ACHN (cell line): ENCODE data around the gene N4BP2L2.

Experiments
- DNase-seq: peaks from one replicate; pipeline ENCODE4 v3.0.0-alpha.2; 2015
- in situ Hi-C: cut with HindIII; loops from 2 replicates; pipeline ENCODE4 v1.10.0; 2017; ENCODE audit warnings: low sequenced_read_pairs, low pct_ligation_motif_present, low pct_unique_long_range_greater_than_20kb

Gene N4BP2L2

GRCh38 chr13:32537580-32538142 is 934 bp downstream of the N4BP2L2 start:
- peak; percentile 8 for DNase-seq
- in situ Hi-C loops: no loop called here

- no peak for DNase-seq
- in situ Hi-C loops: no loop called here
Measured at GRCh38 chr13:32535748-32536147, 2.8 kb downstream of the N4BP2L2 start.

GRCh38 chr13:32535115-32535514 is 3.5 kb downstream of the N4BP2L2 start:
- in situ Hi-C loops: no loop called here
- no peak for DNase-seq

- peak; percentile 30 for DNase-seq
- in situ Hi-C loops: no loop called here
Measured at GRCh38 chr13:32530841-32531253, 7.7 kb downstream of the N4BP2L2 start.

GRCh38 chr13:32528358-32528757 is 10.2 kb downstream of the N4BP2L2 start:
- in situ Hi-C loops: no loop called here
- DNase-seq: no peak

- in situ Hi-C loops: no loop called here
- DNase-seq: no peak
Measured at GRCh38 chr13:32527151-32527550, 11.4 kb downstream of the N4BP2L2 start.

GRCh38 chr13:32525766-32526165 is 12.8 kb downstream of the N4BP2L2 start:
- DNase-seq: no peak
- in situ Hi-C loops: no loop called here

GRCh38 chr13:32515246-32515645 is 23.3 kb downstream of the N4BP2L2 start:
- in situ Hi-C loops: no loop called here
- DNase-seq: no peak

- no peak for DNase-seq
- in situ Hi-C loops: no loop called here
Measured at GRCh38 chr13:32511482-32511881, 27.1 kb downstream of the N4BP2L2 start.

GRCh38 chr13:32504876-32505275 is 33.7 kb downstream of the N4BP2L2 start:
- in situ Hi-C loops: no loop called here
- no peak for DNase-seq

- DNase-seq: no peak
- in situ Hi-C loops: no loop called here
Measured at GRCh38 chr13:32504263-32504662, 34.3 kb downstream of the N4BP2L2 start.

GRCh38 chr13:32503727-32504126 is 34.9 kb downstream of the N4BP2L2 start:
- no peak for DNase-seq
- in situ Hi-C loops: no loop called here

- in situ Hi-C loops: no loop called here
- DNase-seq: no peak
Measured at GRCh38 chr13:32501064-32501463, 37.5 kb downstream of the N4BP2L2 start.

GRCh38 chr13:32499538-32500210 is 38.9 kb downstream of the N4BP2L2 start:
- in situ Hi-C loops: no loop called here
- DNase-seq: no peak

GRCh38 chr13:32497589-32497988 is 41.0 kb downstream of the N4BP2L2 start:
- in situ Hi-C loops: no loop called here
- DNase-seq: no peak

GRCh38 chr13:32496599-32497160 is 41.9 kb downstream of the N4BP2L2 start:
- DNase-seq: no peak
- in situ Hi-C loops: no loop called here

GRCh38 chr13:32495841-32496240 is 42.8 kb downstream of the N4BP2L2 start:
- DNase-seq: no peak
- in situ Hi-C loops: no loop called here

GRCh38 chr13:32495429-32495828 is 43.2 kb downstream of the N4BP2L2 start:
- in situ Hi-C loops: no loop called here
- no peak for DNase-seq

GRCh38 chr13:32491028-32491427 is 47.6 kb downstream of the N4BP2L2 start:
- in situ Hi-C loops: no loop called here
- DNase-seq: no peak

- in situ Hi-C loops: no loop called here
- DNase-seq: no peak
Measured at GRCh38 chr13:32476892-32477291, 61.7 kb downstream of the N4BP2L2 start.
